ENCODE data around the gene RUFY1.
"Not testable (repeated sequence)": the region's sequence is repeated elsewhere in the genome, so short reads cannot be mapped to it uniquely, and the experiment has no call there.

RUFY1 gene

GRCh38 chr5:179623906-179624741, 73.8 kb downstream of the RUFY1 start:
- peak overlapping the region; percentile 52 for H3K4me3 ChIP-seq (ENCODE audit: insufficient read depth, low read length, poor library complexity, severe bottlenecking)
- peak overlapping the region; percentile 77 for H3K27ac ChIP-seq (ENCODE audit: low read depth, low read length)
- no peaks in the 10 kb centered on the region for H3K9me3 ChIP-seq (ENCODE audit: insufficient read depth, low read length)
- peak overlapping the region; percentile 100 for H3K9ac ChIP-seq (ENCODE audit: low read length)
- H2AFZ ChIP-seq (ENCODE audit: low read depth, low read length, severe bottlenecking), result peak overlapping the region; percentile 88
- H3K79me2 ChIP-seq (ENCODE audit: insufficient read depth, low read length), result peaks cover 42% of the 10 kb centered on the region
- H3K4me2 ChIP-seq (ENCODE audit: low read depth, low read length, poor library complexity, severe bottlenecking), result peak overlapping the region; percentile 71
- peaks cover 32% of the 10 kb centered on the region for H3F3A ChIP-seq (ENCODE audit: insufficient read depth)
- H3K27me3 ChIP-seq (ENCODE audit: low read length), result no peaks in the 10 kb centered on the region
- no peaks in the 10 kb centered on the region for H3K9me2 ChIP-seq (replicated peaks; ENCODE audit: insufficient read depth, low read length)
- peaks cover 35% of the 10 kb centered on the region for H3K36me3 ChIP-seq (ENCODE audit: low read length)
- no peak for TF ChIP-seq CTCF (IDR thresholded peaks at IDR 0.05; ENCODE audit: insufficient read depth, low read length, poor library complexity, severe bottlenecking)
- TF ChIP-seq EZH2phosphoT487 (conservative IDR thresholded peaks at IDR 0.05; ENCODE audit: low read length), result no peak
- peaks cover 34% of the 10 kb centered on the region for H4K20me1 ChIP-seq (ENCODE audit: low read depth, low read length)

GRCh38 chr5:179624841-179625271, 74.5 kb downstream of the RUFY1 start:
- Histone ChIP-seq H3K9ac (ENCODE audit: low read length) (peak overlapping the region; percentile 100; the same call in 1 of the 2 replicates), H3K4me3 (ENCODE audit: insufficient read depth, low read length, poor library complexity, severe bottlenecking) (no peak overlapping the region)

GRCh38 chr5:179633501-179634369, 83.4 kb downstream of the RUFY1 start:
- H2AFZ ChIP-seq (ENCODE audit: low read depth, low read length, severe bottlenecking); H3K27me3 ChIP-seq (ENCODE audit: low read length); H3K9me3 ChIP-seq (ENCODE audit: insufficient read depth, low read length); H3K9me2 ChIP-seq (replicated peaks; ENCODE audit: insufficient read depth, low read length); H3K27ac ChIP-seq (ENCODE audit: low read depth, low read length); H3K36me3 ChIP-seq (ENCODE audit: low read length); H3F3A ChIP-seq (ENCODE audit: insufficient read depth); H3K79me2 ChIP-seq (ENCODE audit: insufficient read depth, low read length); H3K4me3 ChIP-seq (ENCODE audit: insufficient read depth, low read length, poor library complexity, severe bottlenecking); H4K20me1 ChIP-seq (ENCODE audit: low read depth, low read length): not testable (repeated sequence)
- Histone ChIP-seq H3K9ac (ENCODE audit: low read length) (0 out of 2 replicates have a peak overlapping the region, but pooled peaks have one; percentile 16), H3K4me2 (ENCODE audit: low read depth, low read length, poor library complexity, severe bottlenecking) (peak overlapping the region; percentile 42)

More at GRCh38 chr5:179624841-179625271, 74.5 kb downstream of the RUFY1 start:
- peaks cover 34% of the 10 kb centered on the region for H3K79me2 ChIP-seq (ENCODE audit: insufficient read depth, low read length)
- H4K20me1 ChIP-seq (ENCODE audit: low read depth, low read length), result peaks cover 27% of the 10 kb centered on the region
- TF ChIP-seq CTCF (IDR thresholded peaks at IDR 0.05; ENCODE audit: insufficient read depth, low read length, poor library complexity, severe bottlenecking) (no peak), EZH2phosphoT487 (conservative IDR thresholded peaks at IDR 0.05; ENCODE audit: low read length) (no peak)
- no peaks in the 10 kb centered on the region for H3K9me2 ChIP-seq (replicated peaks; ENCODE audit: insufficient read depth, low read length)
- H3K36me3 ChIP-seq (ENCODE audit: low read length), result peaks cover 27% of the 10 kb centered on the region
- no peak overlapping the region for H3K27ac ChIP-seq (ENCODE audit: low read depth, low read length)
- no peaks in the 10 kb centered on the region for H3K27me3 ChIP-seq (ENCODE audit: low read length)
- peak overlapping the region; percentile 71 for H3K4me2 ChIP-seq (ENCODE audit: low read depth, low read length, poor library complexity, severe bottlenecking)
- peaks cover 24% of the 10 kb centered on the region for H3F3A ChIP-seq (ENCODE audit: insufficient read depth)
- H3K9me3 ChIP-seq (ENCODE audit: insufficient read depth, low read length), result no peaks in the 10 kb centered on the region
- peak overlapping the region; percentile 88 for H2AFZ ChIP-seq (ENCODE audit: low read depth, low read length, severe bottlenecking)

- not testable (repeated sequence) for H4K20me1 ChIP-seq (ENCODE audit: low read depth, low read length); H3K79me2 ChIP-seq (ENCODE audit: insufficient read depth, low read length); H3K4me3 ChIP-seq (ENCODE audit: insufficient read depth, low read length, poor library complexity, severe bottlenecking); H3K9me2 ChIP-seq (replicated peaks; ENCODE audit: insufficient read depth, low read length); H3K9ac ChIP-seq (ENCODE audit: low read length); H3F3A ChIP-seq (ENCODE audit: insufficient read depth); H3K36me3 ChIP-seq (ENCODE audit: low read length); H2AFZ ChIP-seq (ENCODE audit: low read depth, low read length, severe bottlenecking); H3K27me3 ChIP-seq (ENCODE audit: low read length); H3K27ac ChIP-seq (ENCODE audit: low read depth, low read length); H3K9me3 ChIP-seq (ENCODE audit: insufficient read depth, low read length)
- H3K4me2 ChIP-seq (ENCODE audit: low read depth, low read length, poor library complexity, severe bottlenecking), result peak overlapping the region; percentile 41
Observed at GRCh38 chr5:179634370-179635172, 84.2 kb downstream of the RUFY1 start.

GRCh38 chr5:179639296-179639695, 88.9 kb downstream of the RUFY1 start:
- H3F3A ChIP-seq (ENCODE audit: insufficient read depth); H3K27me3 ChIP-seq (ENCODE audit: low read length); H3K9me3 ChIP-seq (ENCODE audit: insufficient read depth, low read length); H3K9ac ChIP-seq (ENCODE audit: low read length); H3K4me2 ChIP-seq (ENCODE audit: low read depth, low read length, poor library complexity, severe bottlenecking); H3K4me3 ChIP-seq (ENCODE audit: insufficient read depth, low read length, poor library complexity, severe bottlenecking); H3K9me2 ChIP-seq (replicated peaks; ENCODE audit: insufficient read depth, low read length); H3K36me3 ChIP-seq (ENCODE audit: low read length); H3K79me2 ChIP-seq (ENCODE audit: insufficient read depth, low read length); H4K20me1 ChIP-seq (ENCODE audit: low read depth, low read length); H2AFZ ChIP-seq (ENCODE audit: low read depth, low read length, severe bottlenecking); H3K27ac ChIP-seq (ENCODE audit: low read depth, low read length): not testable (repeated sequence)
